Measurements from ENCODE around the gene LANCL2.

The LANCL2 gene

DNA sequence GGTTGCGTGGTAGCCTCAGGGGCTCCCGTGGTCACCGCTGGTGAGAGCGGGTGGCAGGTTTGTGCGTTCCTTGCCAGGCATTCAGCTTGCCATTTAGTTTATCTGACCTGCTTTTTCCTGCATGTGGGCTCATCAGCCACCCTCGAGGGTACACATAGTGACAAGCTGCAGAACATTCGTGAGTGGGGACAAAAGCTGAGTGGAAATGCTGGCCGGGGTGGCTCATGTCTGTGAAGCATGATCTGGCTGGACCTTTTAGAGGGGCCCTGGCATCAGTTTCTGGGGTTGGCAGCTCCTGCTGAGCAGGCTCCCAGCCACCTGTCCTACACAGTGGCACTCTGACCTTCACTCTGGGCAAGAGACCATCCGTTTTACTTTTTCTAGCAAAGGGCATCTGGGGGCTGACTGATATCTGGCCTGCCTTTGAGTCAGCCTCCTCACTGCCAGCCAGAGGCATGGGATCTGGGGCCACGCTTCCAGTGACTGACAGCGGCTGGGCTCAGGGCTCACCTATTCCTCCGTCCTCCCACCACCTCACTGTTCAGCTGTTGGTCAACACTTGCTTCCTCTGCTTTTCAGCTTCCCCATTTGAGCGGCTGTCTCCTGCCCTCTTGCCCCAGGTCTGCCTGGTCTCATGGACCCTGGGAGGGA is 75.0 kb downstream of the LANCL2 start:
- H3K4me3 ChIP-seq (ENCODE audit: insufficient read depth, low read length, poor library complexity, severe bottlenecking), result no peak overlapping the region
- no peaks in the 10 kb centered on the region for H3K9me2 ChIP-seq (replicated peaks; ENCODE audit: insufficient read depth, low read length)
- H3K9me3 ChIP-seq (ENCODE audit: insufficient read depth, low read length), result no peaks in the 10 kb centered on the region
- H4K20me1 ChIP-seq (ENCODE audit: low read depth, low read length), result no peaks in the 10 kb centered on the region
- H2AFZ ChIP-seq (ENCODE audit: low read depth, low read length, severe bottlenecking), result no peak overlapping the region
- H3K36me3 ChIP-seq (ENCODE audit: low read length), result no peaks in the 10 kb centered on the region
- H3F3A ChIP-seq (ENCODE audit: insufficient read depth), result no peaks in the 10 kb centered on the region
- H3K27ac ChIP-seq (ENCODE audit: low read depth, low read length), result no peak overlapping the region
- no peaks in the 10 kb centered on the region for H3K27me3 ChIP-seq (ENCODE audit: low read length)
- no peak overlapping the region for H3K9ac ChIP-seq (ENCODE audit: low read length)
- H3K4me2 ChIP-seq (ENCODE audit: low read depth, low read length, poor library complexity, severe bottlenecking), result no peak overlapping the region
- no peak for TF ChIP-seq EZH2phosphoT487 (conservative IDR thresholded peaks at IDR 0.05; ENCODE audit: low read length)
- TF ChIP-seq, protein P1, sequence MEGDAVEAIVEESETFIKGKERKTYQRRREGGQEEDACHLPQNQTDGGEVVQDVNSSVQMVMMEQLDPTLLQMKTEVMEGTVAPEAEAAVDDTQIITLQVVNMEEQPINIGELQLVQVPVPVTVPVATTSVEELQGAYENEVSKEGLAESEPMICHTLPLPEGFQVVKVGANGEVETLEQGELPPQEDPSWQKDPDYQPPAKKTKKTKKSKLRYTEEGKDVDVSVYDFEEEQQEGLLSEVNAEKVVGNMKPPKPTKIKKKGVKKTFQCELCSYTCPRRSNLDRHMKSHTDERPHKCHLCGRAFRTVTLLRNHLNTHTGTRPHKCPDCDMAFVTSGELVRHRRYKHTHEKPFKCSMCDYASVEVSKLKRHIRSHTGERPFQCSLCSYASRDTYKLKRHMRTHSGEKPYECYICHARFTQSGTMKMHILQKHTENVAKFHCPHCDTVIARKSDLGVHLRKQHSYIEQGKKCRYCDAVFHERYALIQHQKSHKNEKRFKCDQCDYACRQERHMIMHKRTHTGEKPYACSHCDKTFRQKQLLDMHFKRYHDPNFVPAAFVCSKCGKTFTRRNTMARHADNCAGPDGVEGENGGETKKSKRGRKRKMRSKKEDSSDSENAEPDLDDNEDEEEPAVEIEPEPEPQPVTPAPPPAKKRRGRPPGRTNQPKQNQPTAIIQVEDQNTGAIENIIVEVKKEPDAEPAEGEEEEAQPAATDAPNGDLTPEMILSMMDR (IDR thresholded peaks at IDR 0.05; ENCODE audit: insufficient read depth, low read length, poor library complexity, severe bottlenecking), result no peak
- no peaks in the 10 kb centered on the region for H3K79me2 ChIP-seq (ENCODE audit: insufficient read depth, low read length)

GRCh38 chr7:55441002-55441401 is 75.9 kb downstream of the LANCL2 start:
- Histone ChIP-seq H3K9me3 (ENCODE audit: insufficient read depth, low read length) (no peaks in the 10 kb centered on the region), H3K79me2 (ENCODE audit: insufficient read depth, low read length) (no peaks in the 10 kb centered on the region), H4K20me1 (ENCODE audit: low read depth, low read length) (no peaks in the 10 kb centered on the region), H3K27me3 (ENCODE audit: low read length) (no peaks in the 10 kb centered on the region), H3K4me2 (ENCODE audit: low read depth, low read length, poor library complexity, severe bottlenecking) (no peak overlapping the region), H3K27ac (ENCODE audit: low read depth, low read length) (no peak overlapping the region), H3F3A (ENCODE audit: insufficient read depth) (no peaks in the 10 kb centered on the region), H3K4me3 (ENCODE audit: insufficient read depth, low read length, poor library complexity, severe bottlenecking) (no peak overlapping the region), H3K9ac (ENCODE audit: low read length) (no peak overlapping the region), H2AFZ (ENCODE audit: low read depth, low read length, severe bottlenecking) (no peak overlapping the region), H3K36me3 (ENCODE audit: low read length) (no peaks in the 10 kb centered on the region), H3K9me2 (replicated peaks; ENCODE audit: insufficient read depth, low read length) (no peaks in the 10 kb centered on the region)
- TF ChIP-seq, protein P1 (IDR thresholded peaks at IDR 0.05; ENCODE audit: insufficient read depth, low read length, poor library complexity, severe bottlenecking), result no peak
- TF ChIP-seq EZH2phosphoT487 (conservative IDR thresholded peaks at IDR 0.05; ENCODE audit: low read length), result no peak

GRCh38 chr7:55441774-55442522 is 76.8 kb downstream of the LANCL2 start:
- Histone ChIP-seq H3K9me2 (replicated peaks; ENCODE audit: insufficient read depth, low read length) (no peaks in the 10 kb centered on the region), H3K9ac (ENCODE audit: low read length) (no peak overlapping the region), H2AFZ (ENCODE audit: low read depth, low read length, severe bottlenecking) (no peak overlapping the region), H3K4me2 (ENCODE audit: low read depth, low read length, poor library complexity, severe bottlenecking) (no peak overlapping the region), H3K79me2 (ENCODE audit: insufficient read depth, low read length) (no peaks in the 10 kb centered on the region), H3K9me3 (ENCODE audit: insufficient read depth, low read length) (no peaks in the 10 kb centered on the region), H3F3A (ENCODE audit: insufficient read depth) (no peaks in the 10 kb centered on the region), H3K36me3 (ENCODE audit: low read length) (no peaks in the 10 kb centered on the region), H4K20me1 (ENCODE audit: low read depth, low read length) (no peaks in the 10 kb centered on the region), H3K4me3 (ENCODE audit: insufficient read depth, low read length, poor library complexity, severe bottlenecking) (no peak overlapping the region), H3K27ac (ENCODE audit: low read depth, low read length) (no peak overlapping the region), H3K27me3 (ENCODE audit: low read length) (no peaks in the 10 kb centered on the region)
- TF ChIP-seq EZH2phosphoT487 (conservative IDR thresholded peaks at IDR 0.05; ENCODE audit: low read length), result no peak
- TF ChIP-seq, protein P1 (IDR thresholded peaks at IDR 0.05; ENCODE audit: insufficient read depth, low read length, poor library complexity, severe bottlenecking), result no peak

All from SU-DHL-6 (cell line).